Activated T-helper 2 cell treated with anti-CD3 and anti-CD28 coated beads, Interferon-gamma antibody, Interleukin-2, Interleukin-4, amounts not matched to agents 10 μg/mL and 5 μg/mL and 100 μg/mL, durations not matched to agents 14 hours and 24 hours and 36 hours (primary cell): ENCODE data around the gene TRAPPC12. TPM values are rescaled to one million over a fixed set of nuclear protein-coding genes. Genes with fewer than 3 reads are reported as not detected.

Experiments
- DNase-seq: peaks from one replicate; pipeline ENCODE4 v3.0.0; 2021; ENCODE audit warnings: low spot score
- H3K27ac Mint-ChIP-seq: one replicate; pipeline ENCODE4 v1.8.0; 2021; ENCODE audit warnings: mixed read lengths
- H3K27me3 Mint-ChIP-seq: one replicate; pipeline ENCODE4 v1.8.0; 2021; ENCODE audit warnings: low read depth, mixed read lengths
- H3K36me3 Mint-ChIP-seq: one replicate; pipeline ENCODE4 v1.8.0; 2021; ENCODE audit warnings: low read depth, mixed read lengths
- H3K4me1 Mint-ChIP-seq: one replicate; pipeline ENCODE4 v1.8.0; 2021; ENCODE audit warnings: low read depth, mixed read lengths
- H3K4me3 Mint-ChIP-seq: one replicate; pipeline ENCODE4 v1.8.0; 2021; ENCODE audit warnings: low read depth, mild to moderate bottlenecking, moderate library complexity, mixed read lengths
- H3K9me3 Mint-ChIP-seq: one replicate; pipeline ENCODE4 v1.8.0; 2021; ENCODE audit warnings: mixed read lengths
- intact Hi-C: fragments of 100-400 bp; cut with micrococcal nuclease; formaldehyde crosslinking; loops from one replicate; pipeline ENCODE4 v1.15.1; 2023
- total RNA-seq: library from RNA; stranded (reverse); gene quantifications from 2 replicates; pipeline ENCODE4 v1.2.3, GENCODE V29; 2022

Gene TRAPPC12
- total RNA-seq, 1 donor from 2014 or later = 84.6 TPM

DNA sequence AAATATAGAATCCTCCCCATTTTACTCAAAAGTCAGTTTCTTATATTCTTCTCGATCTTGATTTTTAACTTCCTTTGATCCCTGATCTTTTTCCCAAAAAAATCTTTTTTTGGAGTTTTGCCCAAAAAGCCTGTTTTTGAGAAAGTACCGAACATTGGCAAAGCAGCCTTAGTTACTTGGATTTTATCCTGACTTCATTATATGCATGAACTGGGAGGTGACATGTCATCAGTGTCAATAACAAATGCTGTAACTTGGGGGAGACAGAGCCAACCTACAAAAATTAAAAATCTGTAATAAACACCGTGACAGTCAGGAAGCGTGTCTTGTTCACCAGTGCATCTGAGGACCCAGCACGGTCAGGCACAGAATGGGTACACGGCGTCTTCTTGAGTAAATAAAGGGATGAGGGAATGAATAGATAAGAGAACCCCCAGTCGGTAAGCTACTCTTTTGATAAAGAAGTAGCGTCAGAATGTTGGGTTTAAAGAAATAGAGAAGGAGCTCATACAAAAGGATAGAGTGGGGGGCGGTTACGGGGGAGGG, 24.9 kb downstream of the TRAPPC12 start:
- H3K4me3 Mint-ChIP-seq = no peak overlapping the region
- intact Hi-C loops = no loop called here
- H3K4me1 Mint-ChIP-seq = no peaks in the 10 kb centered on the region
- H3K27me3 Mint-ChIP-seq = no peaks in the 10 kb centered on the region
- no peak for DNase-seq
- no peaks in the 10 kb centered on the region for H3K9me3 Mint-ChIP-seq
- H3K27ac Mint-ChIP-seq = no peak overlapping the region
- peaks cover 25% of the 10 kb centered on the region for H3K36me3 Mint-ChIP-seq

DNA sequence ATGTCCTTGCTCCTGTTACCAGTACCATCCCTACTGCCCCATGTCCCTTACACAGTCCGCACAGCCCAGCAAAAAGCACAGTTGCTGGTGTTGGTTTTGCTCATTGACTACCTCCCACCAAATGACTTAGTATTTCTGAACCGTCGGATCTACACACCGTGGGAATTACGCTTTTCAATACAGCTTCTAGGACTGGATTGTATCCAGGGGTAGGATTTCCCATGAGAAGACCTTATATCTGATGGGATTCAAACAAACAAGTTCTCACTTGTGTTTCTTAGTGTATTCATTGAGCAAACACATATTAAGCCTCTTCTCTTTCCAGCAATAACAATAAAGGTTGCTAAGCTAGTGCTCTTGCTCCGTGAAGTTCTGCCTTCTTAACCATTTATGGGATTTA, 25.8 kb downstream of the TRAPPC12 start:
- H3K36me3 Mint-ChIP-seq = peaks cover 29% of the 10 kb centered on the region
- H3K4me3 Mint-ChIP-seq = no peak overlapping the region
- intact Hi-C loops = no loop called here
- H3K4me1 Mint-ChIP-seq = no peaks in the 10 kb centered on the region
- no peaks in the 10 kb centered on the region for H3K9me3 Mint-ChIP-seq
- H3K27ac Mint-ChIP-seq = no peak overlapping the region
- H3K27me3 Mint-ChIP-seq = no peaks in the 10 kb centered on the region
- DNase-seq = no peak

DNA sequence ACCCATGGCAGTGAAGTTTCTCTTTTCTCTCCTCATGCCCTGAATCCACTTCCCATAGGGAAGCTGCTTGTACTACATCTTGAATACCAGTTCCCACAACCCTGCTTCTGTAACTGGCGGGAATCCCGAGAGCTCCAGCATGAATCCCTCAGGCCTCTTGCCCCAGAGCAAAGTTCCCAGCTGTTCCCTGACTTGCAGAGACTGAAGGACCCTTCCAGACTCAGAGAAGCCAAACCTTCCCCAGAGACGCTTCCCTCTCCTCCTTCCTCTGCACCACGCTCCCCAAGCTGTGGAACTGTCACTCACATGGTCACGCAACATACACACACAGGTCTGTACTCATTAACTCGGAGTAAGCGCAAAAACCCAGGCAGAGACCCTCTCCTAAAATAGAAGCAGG, 26.4 kb downstream of the TRAPPC12 start:
- H3K4me1 Mint-ChIP-seq = no peaks in the 10 kb centered on the region
- H3K4me3 Mint-ChIP-seq = no peak overlapping the region
- peaks cover 29% of the 10 kb centered on the region for H3K36me3 Mint-ChIP-seq
- DNase-seq = no peak
- no peaks in the 10 kb centered on the region for H3K9me3 Mint-ChIP-seq
- H3K27me3 Mint-ChIP-seq = no peaks in the 10 kb centered on the region
- intact Hi-C loops = no loop called here
- no peak overlapping the region for H3K27ac Mint-ChIP-seq

DNA sequence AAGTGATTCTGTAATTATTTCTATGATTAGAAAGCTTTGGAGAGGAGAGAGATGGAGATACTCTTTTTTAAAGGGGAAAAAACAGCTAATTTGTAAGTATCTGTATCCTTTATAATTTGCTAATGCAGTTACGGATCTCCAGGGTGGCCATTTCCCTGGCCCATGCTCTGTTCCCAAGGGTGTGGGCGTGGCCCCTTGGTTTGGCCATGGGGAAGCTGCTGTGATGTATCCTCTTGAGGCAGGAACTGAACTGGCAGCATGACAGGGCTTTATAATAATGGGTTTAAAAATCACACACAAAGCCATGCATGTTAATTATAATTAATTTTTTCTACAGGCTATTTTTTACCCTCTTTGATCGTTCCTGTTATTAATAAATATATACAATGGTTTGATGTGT, 27.0 kb downstream of the TRAPPC12 start:
- no peaks in the 10 kb centered on the region for H3K4me1 Mint-ChIP-seq
- H3K36me3 Mint-ChIP-seq = peaks cover 29% of the 10 kb centered on the region
- intact Hi-C loops = no loop called here
- H3K9me3 Mint-ChIP-seq = no peaks in the 10 kb centered on the region
- no peaks in the 10 kb centered on the region for H3K27me3 Mint-ChIP-seq
- DNase-seq = no peak
- H3K27ac Mint-ChIP-seq = no peak overlapping the region
- H3K4me3 Mint-ChIP-seq = no peak overlapping the region

DNA sequence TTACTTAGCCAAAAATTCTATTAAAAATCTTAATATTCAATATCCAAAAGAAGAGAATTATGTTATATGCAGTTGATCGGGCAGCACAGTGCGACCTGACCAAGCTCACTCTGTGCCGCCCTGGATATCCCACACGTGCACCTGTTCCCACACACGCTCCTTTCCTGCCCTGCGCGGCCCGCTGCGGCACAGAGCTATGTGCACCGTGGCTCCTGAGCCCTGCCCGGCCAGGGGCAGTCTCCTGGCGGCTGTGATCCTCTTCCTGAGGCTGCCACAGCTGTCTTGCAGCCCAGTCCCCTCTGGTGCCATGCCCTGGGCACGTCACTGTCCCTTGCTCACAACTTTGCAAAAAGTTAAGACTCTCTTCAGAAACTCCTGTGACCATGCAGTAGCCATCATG, 29.3 kb downstream of the TRAPPC12 start:
- DNase-seq = no peak
- Mint-ChIP-seq H3K27ac (no peak overlapping the region), H3K4me3 (no peak overlapping the region), H3K27me3 (no peaks in the 10 kb centered on the region), H3K9me3 (no peaks in the 10 kb centered on the region), H3K4me1 (no peaks in the 10 kb centered on the region), H3K36me3 (peaks cover 18% of the 10 kb centered on the region)
- intact Hi-C loops = no loop called here

DNA sequence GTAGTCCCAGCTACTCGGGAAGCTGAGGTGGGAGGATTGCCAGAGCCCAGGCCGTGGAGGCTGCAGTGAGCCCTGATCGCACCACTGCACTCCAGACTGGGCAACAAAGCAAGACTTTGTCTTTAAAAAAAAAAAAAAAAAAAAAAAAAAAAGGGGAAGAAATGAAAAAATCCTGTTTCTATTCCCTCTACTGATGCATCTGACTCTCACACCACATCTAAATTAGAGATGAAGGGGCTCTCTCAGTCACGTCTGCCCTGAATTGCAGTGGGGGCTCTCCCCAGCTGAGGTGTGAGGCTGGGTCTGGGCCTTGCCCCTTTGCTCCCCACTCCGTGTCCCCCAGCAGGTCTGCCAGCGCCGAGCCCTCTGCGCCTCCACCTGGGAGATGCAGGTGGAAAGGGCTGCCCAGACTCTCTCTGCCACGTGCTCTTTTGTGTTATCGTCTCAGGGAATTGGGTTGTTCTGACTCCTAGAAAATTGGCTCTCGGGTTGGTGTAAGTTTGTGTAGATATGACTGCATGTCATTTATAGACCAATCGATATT, 30.2 kb downstream of the TRAPPC12 start:
- Mint-ChIP-seq H3K36me3 (peaks cover 17% of the 10 kb centered on the region), H3K27me3 (no peaks in the 10 kb centered on the region), H3K9me3 (no peaks in the 10 kb centered on the region), H3K4me3 (no peak overlapping the region), H3K4me1 (no peaks in the 10 kb centered on the region), H3K27ac (no peak overlapping the region)
- no peak for DNase-seq
- intact Hi-C loops = no loop called here

DNA sequence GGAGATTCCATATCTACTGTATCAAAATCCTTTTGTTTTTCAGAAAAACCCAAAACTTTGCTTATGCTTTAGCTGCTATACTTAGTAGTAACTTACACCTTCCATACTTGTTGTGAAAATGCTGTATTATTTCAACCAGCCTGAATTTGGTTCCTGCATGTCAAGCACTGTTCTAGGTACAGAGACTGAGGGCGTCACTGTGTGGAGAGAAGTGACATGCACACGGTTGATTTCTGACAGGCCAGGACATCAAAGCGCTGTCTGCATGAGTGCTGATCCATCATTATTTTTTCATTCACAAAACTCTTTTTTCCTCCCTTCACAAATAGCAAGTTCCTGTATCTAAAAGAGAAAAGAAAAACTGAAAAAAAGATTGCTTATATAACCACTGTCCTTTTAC, 31.6 kb downstream of the TRAPPC12 start:
- intact Hi-C loops = no loop called here
- H3K36me3 Mint-ChIP-seq = peaks cover 16% of the 10 kb centered on the region
- no peak for DNase-seq
- H3K9me3 Mint-ChIP-seq = no peaks in the 10 kb centered on the region
- no peak overlapping the region for H3K4me3 Mint-ChIP-seq
- no peaks in the 10 kb centered on the region for H3K4me1 Mint-ChIP-seq
- H3K27me3 Mint-ChIP-seq = no peaks in the 10 kb centered on the region
- H3K27ac Mint-ChIP-seq = no peak overlapping the region

DNA sequence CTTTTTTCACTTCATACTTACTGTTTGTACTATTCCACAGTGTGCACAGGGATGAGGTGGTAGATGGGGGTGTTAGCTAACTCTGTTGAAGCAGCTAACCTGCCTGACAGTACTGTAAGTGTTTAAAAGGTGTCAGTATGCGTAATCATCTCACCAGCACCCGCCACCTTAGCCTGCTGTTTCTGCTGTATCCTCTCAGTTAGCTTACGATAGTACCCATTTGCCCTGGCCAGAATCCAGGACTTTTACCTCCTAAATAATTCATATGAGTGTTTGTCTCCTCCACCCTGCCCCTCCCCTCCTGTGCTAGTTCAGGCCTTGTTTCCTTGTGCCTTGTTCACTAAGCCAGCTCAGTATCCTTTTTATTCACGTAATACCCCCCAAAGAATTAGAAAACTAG, 34.2 kb downstream of the TRAPPC12 start:
- no peaks in the 10 kb centered on the region for H3K27me3 Mint-ChIP-seq
- intact Hi-C loops = no loop called here
- H3K9me3 Mint-ChIP-seq = no peaks in the 10 kb centered on the region
- H3K4me3 Mint-ChIP-seq = no peak overlapping the region
- H3K36me3 Mint-ChIP-seq = peaks cover 15% of the 10 kb centered on the region
- H3K27ac Mint-ChIP-seq = no peak overlapping the region
- DNase-seq = no peak
- H3K4me1 Mint-ChIP-seq = no peaks in the 10 kb centered on the region

DNA sequence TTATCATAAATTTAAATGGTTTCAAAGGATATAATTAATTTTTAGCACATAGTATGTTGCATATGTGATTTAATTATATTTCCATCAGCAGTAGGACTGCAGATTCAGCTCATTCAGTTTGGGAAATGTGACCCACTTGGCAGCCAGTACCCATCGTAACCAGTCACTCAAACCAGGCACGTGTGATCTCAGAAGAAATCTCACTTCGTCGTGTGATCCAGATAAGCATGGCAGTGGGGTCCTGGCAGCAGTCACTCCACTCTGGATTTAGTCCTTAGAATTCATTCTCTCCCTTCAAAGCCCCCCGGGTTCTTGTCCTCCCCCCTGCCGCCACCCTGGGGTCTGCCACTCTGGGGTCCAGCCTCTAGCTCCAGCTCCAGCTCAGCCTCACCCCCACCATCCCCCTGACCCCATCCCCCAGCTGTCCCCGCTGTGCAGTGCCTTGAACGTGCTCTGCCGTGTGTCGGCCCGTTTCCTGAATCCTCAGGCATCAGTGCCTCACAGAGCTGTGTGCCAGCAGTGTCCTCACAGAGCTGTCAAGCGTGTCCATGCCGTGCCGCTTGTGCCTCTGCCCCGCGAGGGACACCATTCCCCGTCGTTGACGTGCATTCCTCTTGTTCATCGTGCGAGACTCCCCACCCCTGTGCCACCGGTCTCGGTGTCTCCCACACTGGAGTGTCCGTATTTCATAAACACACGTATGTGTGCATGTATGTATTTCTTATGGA, 34.8 kb downstream of the TRAPPC12 start:
- intact Hi-C loops = no loop called here
- no peaks in the 10 kb centered on the region for H3K27me3 Mint-ChIP-seq
- no peak overlapping the region for H3K4me3 Mint-ChIP-seq
- DNase-seq = no peak
- H3K4me1 Mint-ChIP-seq = no peaks in the 10 kb centered on the region
- H3K36me3 Mint-ChIP-seq = peaks cover 18% of the 10 kb centered on the region
- no peaks in the 10 kb centered on the region for H3K9me3 Mint-ChIP-seq
- no peak overlapping the region for H3K27ac Mint-ChIP-seq

DNA sequence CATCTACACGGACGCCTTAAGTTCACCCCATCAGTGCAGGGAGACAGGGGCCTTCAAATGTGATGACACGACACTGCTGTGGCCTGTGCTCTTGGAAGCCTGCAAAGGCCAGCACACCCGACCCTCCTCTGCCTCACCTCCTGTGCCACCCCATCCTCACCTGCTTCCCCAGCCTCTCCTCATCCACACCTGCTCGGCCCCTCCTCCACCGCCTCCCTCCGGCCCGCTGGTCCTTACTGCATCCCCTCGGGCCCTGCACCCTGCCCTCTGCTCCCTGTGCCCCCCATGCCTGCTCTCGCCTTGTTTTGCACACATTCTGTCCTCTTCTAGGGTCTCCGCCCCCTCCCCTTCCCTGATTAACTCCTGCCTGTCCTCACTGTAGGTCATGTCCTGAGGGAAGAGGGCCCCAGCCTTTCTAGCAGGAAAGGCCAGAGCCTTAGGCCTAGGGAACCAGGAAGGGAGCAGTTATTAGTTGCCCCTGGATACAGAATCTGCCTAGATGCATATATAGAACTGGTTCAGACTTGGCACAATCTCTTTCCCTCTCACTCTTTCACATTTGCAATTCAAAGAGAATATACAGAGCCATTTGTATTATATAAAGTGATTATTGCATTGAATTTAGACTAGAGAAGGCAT, 39.4 kb downstream of the TRAPPC12 start:
- H3K9me3 Mint-ChIP-seq = no peaks in the 10 kb centered on the region
- no peak overlapping the region for H3K27ac Mint-ChIP-seq
- H3K4me3 Mint-ChIP-seq = no peak overlapping the region
- peaks cover 1% of the 10 kb centered on the region for H3K4me1 Mint-ChIP-seq
- intact Hi-C loops = no loop called here
- peaks cover 27% of the 10 kb centered on the region for H3K36me3 Mint-ChIP-seq
- no peak for DNase-seq
- no peaks in the 10 kb centered on the region for H3K27me3 Mint-ChIP-seq

DNA sequence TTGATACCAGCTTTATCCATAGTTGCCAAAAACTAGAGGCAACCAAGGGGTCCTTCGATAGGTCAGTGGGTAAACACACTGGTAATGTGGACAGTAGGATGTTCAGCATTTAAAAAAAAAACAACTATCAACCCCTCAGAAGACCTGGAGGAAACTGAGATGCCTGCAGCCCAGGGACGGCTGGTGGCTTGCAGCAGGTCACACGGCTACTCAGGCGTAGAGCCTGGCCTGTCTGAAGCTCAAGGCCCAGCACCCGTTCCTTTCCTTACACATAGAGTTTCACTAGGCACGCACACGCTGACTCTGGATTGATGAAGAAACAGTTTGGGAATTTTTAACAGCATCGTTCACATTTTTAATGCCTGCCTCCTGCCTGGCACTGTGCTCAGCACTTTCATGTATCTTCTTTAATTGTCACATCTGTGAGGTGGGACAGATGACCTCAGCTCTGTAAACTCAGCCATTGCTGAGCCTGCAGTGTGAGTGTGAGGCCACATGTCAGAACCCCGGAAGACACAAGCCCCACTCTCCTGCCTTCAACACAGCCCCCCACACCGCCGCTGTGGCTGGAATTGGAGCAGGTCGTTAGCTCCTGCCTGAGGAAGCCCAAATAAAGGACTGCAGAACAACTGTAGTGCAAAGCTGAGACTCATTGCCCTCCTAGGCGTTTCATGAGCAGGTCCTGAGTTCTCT, 40.7 kb downstream of the TRAPPC12 start:
- peaks cover 33% of the 10 kb centered on the region for H3K36me3 Mint-ChIP-seq
- H3K4me3 Mint-ChIP-seq = no peak overlapping the region
- H3K27ac Mint-ChIP-seq = no peak overlapping the region
- DNase-seq = no peak
- no peaks in the 10 kb centered on the region for H3K27me3 Mint-ChIP-seq
- no peaks in the 10 kb centered on the region for H3K9me3 Mint-ChIP-seq
- H3K4me1 Mint-ChIP-seq = peaks cover 1% of the 10 kb centered on the region
- intact Hi-C loops = no loop called here

DNA sequence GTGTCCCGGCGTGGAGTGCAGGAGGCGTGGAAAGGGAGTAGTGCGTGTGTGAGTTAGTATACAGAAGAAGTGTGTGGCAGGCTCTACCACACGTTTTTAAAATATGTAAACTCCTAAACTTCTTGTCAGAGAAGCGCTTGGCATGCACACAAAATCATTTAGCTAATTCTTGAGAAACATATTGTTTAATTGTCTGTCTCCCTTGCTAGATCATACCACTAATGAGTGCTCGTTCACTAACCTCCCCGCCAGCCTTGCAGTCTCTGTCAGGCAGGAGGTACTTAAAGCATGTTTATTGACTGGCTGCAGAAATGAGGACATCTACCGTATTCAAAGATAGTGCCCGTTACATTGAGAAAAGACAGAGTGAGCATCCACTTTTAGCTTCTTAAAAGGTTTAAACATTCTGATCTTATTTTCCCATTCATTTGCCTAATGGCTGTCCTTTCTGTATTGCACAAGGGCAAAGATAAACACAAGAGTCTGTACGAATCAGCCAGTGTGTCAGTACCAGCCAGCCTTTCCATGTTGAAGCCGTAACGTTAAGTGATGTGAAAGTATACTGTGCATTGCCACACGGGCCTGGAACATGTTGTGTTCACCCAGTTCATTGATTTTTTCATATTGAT, 41.4 kb downstream of the TRAPPC12 start:
- Mint-ChIP-seq H3K27me3 (no peaks in the 10 kb centered on the region), H3K4me1 (peaks cover 1% of the 10 kb centered on the region), H3K9me3 (no peaks in the 10 kb centered on the region), H3K27ac (no peak overlapping the region), H3K36me3 (peaks cover 37% of the 10 kb centered on the region), H3K4me3 (no peak overlapping the region)
- DNase-seq = no peak
- intact Hi-C loops = no loop called here
